A673 (cell line): ENCODE data around the gene PDE4A.

Experiments used
- CTCF ChIP-seq: fragments of 300-800, 200-600 bp; sonication (generic); conservative IDR thresholded peaks from 2 replicates; pipeline ENCODE4 v1.5.1; 2017; ENCODE audit warnings: low read depth, mild to moderate bottlenecking, antibody characterized with exemption, low read length, moderate library complexity, mixed read lengths
- EZH2 ChIP-seq: fragments of 200-600 bp; sonication (generic); IDR thresholded peaks from 2 replicates; pipeline ENCODE4 v1.6.1; 2017; ENCODE audit warnings: borderline replicate concordance, low read depth, mild to moderate bottlenecking, mixed read lengths, antibody characterized with exemption, low read length; ENCODE audit not compliant: poor library complexity, severe bottlenecking

- TF ChIP-seq CTCF (no peak), EZH2 (no peak)
Observed at GRCh38 chr19:10491472-10492047, 71.2 kb downstream of the PDE4A start.
